ENCODE data around the gene WNT3.

- TF ChIP-seq EZH2 (IDR thresholded peaks at IDR 0.05; ENCODE audit: insufficient read depth, poor library complexity, severe bottlenecking): no peak
- no peak for TF ChIP-seq EZH2phosphoT487 (IDR thresholded peaks at IDR 0.05; ENCODE audit: insufficient read depth, low read depth)
Measured at GRCh38 chr17:46741122-46741730, 77.3 kb downstream of the WNT3 start.
